GM23248 (cell line): ENCODE measurements around the gene CAB39. TPM values are rescaled to one million over a fixed set of nuclear protein-coding genes. Genes with fewer than 3 reads are reported as not detected.

ENCODE experiments used
- DNase-seq: peaks from one replicate; pipeline ENCODE4 v3.0.0-alpha.2; 2015
- H2AFZ ChIP-seq: fragments of 200-600 bp; sonication (generic); 2 replicates; pipeline ENCODE4 v1.6.1; 2016; ENCODE audit warnings: antibody characterized with exemption
- H3F3A ChIP-seq: fragments of 200-600 bp; sonication (generic); 2 replicates; pipeline ENCODE4 v1.6.1; 2016; ENCODE audit warnings: mild to moderate bottlenecking, antibody characterized with exemption, mixed run types; ENCODE audit not compliant: insufficient read depth
- H3K27ac ChIP-seq: fragments of 200-600 bp; sonication (generic); 2 replicates; pipeline ENCODE4 v1.5.1; 2016; ENCODE audit warnings: mild to moderate bottlenecking
- H3K27me3 ChIP-seq: fragments of 200-600 bp; sonication (generic); replicated peaks from 2 replicates; pipeline ENCODE4 v1.6.1; 2016; ENCODE audit warnings: mild to moderate bottlenecking; ENCODE audit not compliant: insufficient read depth
- H3K36me3 ChIP-seq: fragments of 200-600 bp; sonication (generic); 2 replicates; pipeline ENCODE4 v1.6.1; 2016; ENCODE audit warnings: low read depth, mild to moderate bottlenecking
- H3K4me1 ChIP-seq: fragments of 200-600 bp; sonication (generic); 2 replicates; pipeline ENCODE4 v1.6.1; 2016; ENCODE audit warnings: mild to moderate bottlenecking; ENCODE audit not compliant: insufficient read depth
- H3K4me2 ChIP-seq: fragments of 200-600 bp; sonication (generic); one replicate; pipeline ENCODE4 v1.6.1; 2016; ENCODE audit warnings: mild to moderate bottlenecking; ENCODE audit not compliant: unreplicated experiment
- H3K4me3 ChIP-seq: fragments of 200-600 bp; sonication (generic); 2 replicates; pipeline ENCODE4 v1.5.1; 2016; ENCODE audit warnings: mild to moderate bottlenecking
- H3K79me2 ChIP-seq: fragments of 200-600 bp; sonication (generic); 2 replicates; pipeline ENCODE4 v1.6.1; 2016; ENCODE audit warnings: mild to moderate bottlenecking; ENCODE audit not compliant: insufficient read depth
- H3K9ac ChIP-seq: fragments of 200-600 bp; sonication (generic); 2 replicates; pipeline ENCODE4 v1.6.1; 2016; ENCODE audit warnings: mild to moderate bottlenecking
- H3K9me2 ChIP-seq: fragments of 200-600 bp; sonication (generic); 2 replicates; pipeline ENCODE4 v1.6.1; 2016; ENCODE audit warnings: mixed run types, mild to moderate bottlenecking, moderate library complexity; ENCODE audit not compliant: insufficient read depth
- H3K9me3 ChIP-seq: fragments of 200-600 bp; sonication (generic); one replicate; pipeline ENCODE4 v1.6.1; 2017; ENCODE audit warnings: low read depth
- H4K20me1 ChIP-seq: fragments of 200-600 bp; sonication (generic); 2 replicates; pipeline ENCODE4 v1.6.0; 2016; ENCODE audit not compliant: insufficient read depth
- EZH2 ChIP-seq: fragments of 200-600 bp; sonication (generic); IDR thresholded peaks from 2 replicates; pipeline ENCODE4 v1.6.1; 2018; ENCODE audit warnings: antibody characterized with exemption, mild to moderate bottlenecking; ENCODE audit not compliant: insufficient read depth, poor library complexity, severe bottlenecking
- EZH2phosphoT487 ChIP-seq: fragments of 200-600 bp; sonication (generic); IDR thresholded peaks from 2 replicates; pipeline ENCODE4 v1.6.1; 2018; ENCODE audit warnings: antibody characterized with exemption, moderate library complexity, mild to moderate bottlenecking, low read depth; ENCODE audit not compliant: insufficient read depth
- WGBS, 2 experiments: methylation state at CpG; one replicate each; pipeline ENCODE4 v1.1.6; 2015 to 2017; ENCODE audit warnings: low lambda C conversion rate in 2 of 2, low coverage in 1 of 2; ENCODE audit errors: missing lambda C conversion rate in 2 of 2; 5-methylcytosine and 5-hydroxymethylcytosine counted together
- in situ Hi-C: fragments of 300-500 bp; cut with MboI; formaldehyde crosslinking; loops from 2 replicates; pipeline ENCODE4 v1.15.0; 2020
- polyA plus RNA-seq: library from polyadenylated mRNA; unstranded; fragments of >200 nt; fragmentation: Nextera tagmentation; extraction: Ambion mirVana; gene quantifications from 2 replicates; pipeline ENCODE4 v1.2.1, GENCODE V29; 2016
- total RNA-seq: library from RNA; depleted of rRNA; stranded (reverse); fragments of >200 nt; shearing (Covaris generic); gene quantifications from 2 replicates; pipeline ENCODE4 v1.2.3, GENCODE V29; 2014

CAB39 gene
- total and polyA plus RNA-seq, 2 experiments from 2014 or later, result 22.7 to 52.1 TPM

DNA sequence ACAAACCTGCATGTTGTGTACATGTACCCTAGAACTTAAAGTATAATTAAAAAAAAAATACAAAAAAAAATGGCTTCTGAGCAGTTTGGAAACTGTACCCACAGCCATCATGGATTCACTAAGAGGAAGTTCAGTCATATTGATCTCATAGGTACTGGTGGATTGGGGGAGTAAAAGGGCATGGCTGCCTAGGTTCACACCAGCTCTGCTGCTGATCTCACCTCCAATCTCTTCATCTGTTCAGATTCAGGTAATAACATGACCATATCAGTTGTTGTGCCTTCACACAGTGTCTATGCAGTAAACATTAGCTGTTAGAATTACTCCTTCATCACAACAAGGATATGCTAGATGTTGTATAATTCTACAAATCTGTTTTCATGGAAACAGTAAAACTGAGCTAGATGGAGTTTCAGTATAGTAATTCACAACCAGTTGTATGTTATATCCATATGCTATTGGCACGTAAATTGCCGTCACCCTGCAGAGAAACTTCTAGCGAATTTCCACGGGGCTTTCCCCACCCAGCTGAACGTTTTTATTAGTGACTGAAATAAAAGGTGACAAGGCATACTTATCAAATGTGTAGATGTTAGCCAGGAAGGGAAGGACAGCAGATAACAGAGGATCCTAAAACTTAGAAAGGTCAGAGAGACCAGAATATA, 92.8 kb downstream of the CAB39 start:
- no peaks in the 10 kb centered on the region for H3K4me1 ChIP-seq

DNA sequence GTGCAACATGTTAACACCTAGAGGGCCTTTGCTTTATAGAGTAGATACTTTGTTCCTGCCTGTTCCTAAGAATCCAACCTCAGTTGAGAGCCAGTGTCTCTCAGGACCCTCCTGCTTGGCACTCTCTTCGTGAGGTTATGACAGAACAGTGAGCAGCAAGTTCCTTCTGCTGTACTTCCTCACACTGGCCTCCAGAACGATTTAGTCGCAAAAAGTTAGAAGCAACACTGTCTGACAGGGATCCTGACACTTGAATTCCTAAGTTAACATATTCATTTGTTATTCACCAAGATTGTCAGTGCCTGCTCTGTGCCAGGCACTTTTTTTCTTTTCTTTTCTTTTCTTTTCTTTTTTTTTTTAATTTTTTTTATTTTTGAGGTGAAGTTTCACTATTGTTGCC, 95.1 kb downstream of the CAB39 start:
- Histone ChIP-seq H3K27ac (no peak overlapping the region), H3K4me3 (no peak overlapping the region), H4K20me1 (no peaks in the 10 kb centered on the region), H3K4me2 (no peak overlapping the region), H3K36me3 (peaks cover 17% of the 10 kb centered on the region; the same call in 1 of the 2 replicates), H3K9me2 (no peaks in the 10 kb centered on the region), H3F3A (no peaks in the 10 kb centered on the region; the same call in 1 of the 2 replicates), H2AFZ (no peak overlapping the region), H3K27me3 (no peaks in the 10 kb centered on the region), H3K9me3 (no peaks in the 10 kb centered on the region), H3K9ac (no peak overlapping the region), H3K4me1 (no peaks in the 10 kb centered on the region), H3K79me2 (peaks cover 10% of the 10 kb centered on the region; the same call in 1 of the 2 replicates)
- no peak for DNase-seq
- in situ Hi-C loops, result loop anchor here (10.0 to 25.0 kb wide), 2 partner anchors 93 to 795 kb away; partner anchors contain the start of gene CAB39
- TF ChIP-seq EZH2phosphoT487, result no peak
- no peak for TF ChIP-seq EZH2
- WGBS, 2 experiments, result 51 to 52% methylated on average over 3 of the region's 3 CpGs

More for the DNA sequence above, 92.8 kb downstream of the CAB39 start:
- H3K36me3 ChIP-seq, result peaks cover 5% of the 10 kb centered on the region; the same call in 1 of the 2 replicates
- H3K79me2 ChIP-seq, result peaks cover 25% of the 10 kb centered on the region
- H3K9ac ChIP-seq, result no peak overlapping the region
- H3K9me3 ChIP-seq, result no peaks in the 10 kb centered on the region
- 73 to 79% methylated on average over 5 of the region's 5 CpGs for WGBS, 2 experiments
- H3K4me2 ChIP-seq, result no peak overlapping the region
- no peak for TF ChIP-seq EZH2
- no peak for TF ChIP-seq EZH2phosphoT487
- no peaks in the 10 kb centered on the region for H4K20me1 ChIP-seq
- no peaks in the 10 kb centered on the region for H3K9me2 ChIP-seq
- no peak for DNase-seq
- no peak overlapping the region for H3K4me3 ChIP-seq
- no peak overlapping the region for H3K27ac ChIP-seq
- H3F3A ChIP-seq, result no peaks in the 10 kb centered on the region; the same call in 1 of the 2 replicates
- no peaks in the 10 kb centered on the region for H3K27me3 ChIP-seq
- no peak overlapping the region for H2AFZ ChIP-seq
- in situ Hi-C loops, result loop anchor here (10.0 to 25.0 kb wide), 2 partner anchors 91 to 793 kb away; partner anchors contain the start of gene CAB39

DNA sequence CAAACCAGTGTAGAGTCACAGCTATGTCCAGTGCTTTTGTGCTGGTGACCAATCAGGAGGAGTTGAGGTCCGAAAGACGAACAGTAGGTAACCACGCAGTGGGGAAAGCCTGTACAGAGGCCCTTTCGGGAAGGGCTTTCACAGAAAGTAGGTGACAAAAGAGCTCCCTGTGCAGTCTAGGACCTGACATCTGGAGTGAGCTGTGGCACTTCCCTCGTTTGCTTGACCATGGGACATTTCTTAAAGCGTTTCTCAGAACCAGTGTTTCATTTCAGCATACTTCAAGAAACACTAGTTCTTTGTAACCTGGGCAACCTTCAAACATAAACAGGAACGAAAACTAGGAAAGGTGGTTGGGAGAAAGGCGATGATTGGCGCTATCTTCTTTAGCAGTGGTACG, 96.4 kb downstream of the CAB39 start:
- Histone ChIP-seq H3K4me3 (no peak overlapping the region), H3K27me3 (no peaks in the 10 kb centered on the region), H3K4me1 (no peaks in the 10 kb centered on the region), H3F3A (no peaks in the 10 kb centered on the region; the same call in 1 of the 2 replicates), H3K79me2 (peaks cover 8% of the 10 kb centered on the region; the same call in 1 of the 2 replicates), H4K20me1 (no peaks in the 10 kb centered on the region), H3K9me2 (no peaks in the 10 kb centered on the region), H2AFZ (no peak overlapping the region), H3K4me2 (no peak overlapping the region), H3K9ac (no peak overlapping the region), H3K36me3 (peaks cover 17% of the 10 kb centered on the region; the same call in 1 of the 2 replicates), H3K27ac (no peak overlapping the region), H3K9me3 (no peaks in the 10 kb centered on the region)
- 95% methylated on average over 10 of the region's 10 CpGs for WGBS, 2 experiments
- in situ Hi-C loops, result loop anchor here (10.0 to 25.0 kb wide), 2 partner anchors 94 to 797 kb away; partner anchors contain the start of gene CAB39
- no peak for DNase-seq
- TF ChIP-seq EZH2phosphoT487, result no peak
- no peak for TF ChIP-seq EZH2

DNA sequence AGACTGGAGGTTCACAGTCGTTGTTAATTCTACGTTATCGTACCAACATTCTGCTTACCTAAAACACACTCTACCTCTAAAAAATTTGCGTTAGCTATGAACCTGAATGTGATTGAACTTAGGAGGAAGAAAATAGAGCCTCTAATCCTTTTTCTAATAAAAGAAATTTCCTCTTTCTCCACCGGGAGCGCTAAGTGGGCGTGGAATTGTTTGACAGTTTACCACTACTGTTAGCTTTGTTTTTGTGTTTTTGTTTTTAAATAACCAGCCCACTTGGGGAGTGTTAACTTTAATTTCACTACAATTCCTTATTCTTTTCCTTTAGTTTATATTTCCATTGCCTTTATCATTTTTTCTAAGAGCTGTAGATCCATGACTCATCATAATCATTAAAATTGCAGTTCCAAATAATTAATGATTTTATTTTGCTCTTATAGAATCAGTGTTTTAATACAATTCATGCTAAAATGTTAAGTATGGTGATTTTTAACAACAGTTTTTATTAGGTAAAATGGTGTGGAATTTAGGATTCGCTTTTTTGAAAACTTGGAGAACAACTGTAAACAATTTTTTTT, 97.1 kb downstream of the CAB39 start:
- no peaks in the 10 kb centered on the region; the same call in 1 of the 2 replicates for H3F3A ChIP-seq

More for the DNA sequence above, 97.1 kb downstream of the CAB39 start:
- no peak for TF ChIP-seq EZH2phosphoT487
- no peak for TF ChIP-seq EZH2
- Histone ChIP-seq H3K4me3 (no peak overlapping the region), H3K36me3 (peaks cover 17% of the 10 kb centered on the region; the same call in 1 of the 2 replicates), H3K9me2 (no peaks in the 10 kb centered on the region), H3K4me2 (no peak overlapping the region), H3K9me3 (no peaks in the 10 kb centered on the region), H3K27ac (no peak overlapping the region), H3K79me2 (peaks cover 12% of the 10 kb centered on the region; the same call in 1 of the 2 replicates), H3K9ac (no peak overlapping the region), H3K4me1 (no peaks in the 10 kb centered on the region), H4K20me1 (no peaks in the 10 kb centered on the region), H2AFZ (no peak overlapping the region), H3K27me3 (no peaks in the 10 kb centered on the region)
- DNase-seq, result no peak
- in situ Hi-C loops, result loop anchor here (10.0 to 25.0 kb wide), 2 partner anchors 95 to 797 kb away; partner anchors contain the start of gene CAB39
- 87 to 88% methylated on average over 8 of the region's 8 CpGs for WGBS, 2 experiments
